HFFc6 (cell line): ENCODE data around the gene KLHL21. TPM values are rescaled to one million over a fixed set of nuclear protein-coding genes. Genes with fewer than 3 reads are reported as not detected.
A peak's percentile ranks its signal among the peaks of the same experiment; 100 is the strongest.
"Not testable (repeated sequence)": the region's sequence is repeated elsewhere in the genome, so short reads cannot be mapped to it uniquely, and the experiment has no call there.

Source experiments
- DNase-seq: peaks from one replicate; pipeline ENCODE4 v3.0.0-alpha.2; 2018
- H3K27ac Mint-ChIP-seq: 2 replicates; pipeline ENCODE4 v1.8.0; 2020; ENCODE audit warnings: mild to moderate bottlenecking, mixed read lengths
- H3K27me3 Mint-ChIP-seq: 2 replicates; pipeline ENCODE4 v1.8.0; 2021; ENCODE audit warnings: mild to moderate bottlenecking, moderate library complexity, mixed read lengths; ENCODE audit not compliant: insufficient read depth
- H3K36me3 Mint-ChIP-seq: 2 replicates; pipeline ENCODE4 v1.8.0; 2021; ENCODE audit warnings: low read depth, mixed read lengths
- H3K4me1 Mint-ChIP-seq: 2 replicates; pipeline ENCODE4 v1.8.0; 2020; ENCODE audit warnings: low read depth, mixed read lengths
- H3K4me3 Mint-ChIP-seq: 2 replicates; pipeline ENCODE4 v1.8.0; 2020; ENCODE audit warnings: mild to moderate bottlenecking, moderate library complexity, mixed read lengths
- H3K9me3 Mint-ChIP-seq: 2 replicates; pipeline ENCODE4 v1.8.0; 2020; ENCODE audit warnings: mild to moderate bottlenecking, mixed read lengths
- total RNA-seq, 6 experiments: library from RNA; stranded (reverse); fragmentation: NEBNext Ultra II Directional; extraction: Animal tissue kit (Norgen Biotek cat#: 25700); gene quantifications; 2 replicates in 1 of 6; 3 replicates in 5 of 6; pipeline ENCODE4 v1.2.3, GENCODE V29; 2021
- TF ChIP-seq, protein P1 (sequence below): fragments of 200-600 bp; sonication (generic); IDR thresholded peaks from 2 replicates; pipeline ENCODE4 v1.5.0; 2021; ENCODE audit warnings: antibody characterized with exemption, mild to moderate bottlenecking

Gene KLHL21
- total RNA-seq, 6 experiments from 2014 or later = 21.1 to 31.5 (median 22.6) TPM

DNA sequence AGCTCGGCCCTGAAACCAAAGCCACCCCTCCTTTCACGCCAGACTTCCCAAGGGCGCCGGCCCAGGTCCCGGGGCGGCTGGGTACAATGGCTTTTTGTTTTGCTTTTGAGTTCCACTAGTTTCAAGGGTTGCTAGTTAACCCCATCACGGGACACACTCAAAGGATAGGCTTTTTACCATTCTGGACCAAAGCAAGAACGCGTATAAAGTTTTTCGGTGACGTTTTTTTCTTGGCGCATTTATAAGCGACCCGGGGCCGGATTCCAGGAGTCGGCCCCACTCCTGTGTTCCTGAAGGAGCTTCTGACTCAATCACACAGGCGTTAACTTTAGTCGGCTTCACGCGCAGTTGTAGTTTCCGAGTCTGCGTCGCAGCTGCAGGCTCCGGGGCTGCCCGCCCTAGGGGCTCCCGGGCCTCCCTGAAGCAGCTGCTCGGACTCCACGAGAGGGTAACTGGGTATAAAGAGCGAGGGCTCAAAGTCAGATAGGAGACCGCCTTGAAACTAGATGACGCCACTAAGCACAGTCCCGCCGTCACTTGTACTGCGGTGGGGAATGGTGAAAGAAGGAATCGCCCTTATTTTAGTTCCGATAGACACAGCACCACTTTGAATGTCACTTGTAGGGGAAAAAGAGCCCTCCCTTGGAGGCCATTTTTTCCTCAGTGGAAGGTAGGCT is 707 bp upstream of the KLHL21 start:
- no peaks in the 10 kb centered on the region for H3K9me3 Mint-ChIP-seq
- H3K36me3 Mint-ChIP-seq = peaks cover 14% of the 10 kb centered on the region; the same call in 1 of the 2 replicates
- H3K27ac Mint-ChIP-seq = peak overlapping the region; percentile 99
- peaks cover 2% of the 10 kb centered on the region; the same call in 1 of the 2 replicates for H3K27me3 Mint-ChIP-seq
- peak overlapping the region; percentile 85 for H3K4me3 Mint-ChIP-seq
- peak; percentile 71 for DNase-seq
- H3K4me1 Mint-ChIP-seq = peaks cover 36% of the 10 kb centered on the region
- TF ChIP-seq, protein P1, sequence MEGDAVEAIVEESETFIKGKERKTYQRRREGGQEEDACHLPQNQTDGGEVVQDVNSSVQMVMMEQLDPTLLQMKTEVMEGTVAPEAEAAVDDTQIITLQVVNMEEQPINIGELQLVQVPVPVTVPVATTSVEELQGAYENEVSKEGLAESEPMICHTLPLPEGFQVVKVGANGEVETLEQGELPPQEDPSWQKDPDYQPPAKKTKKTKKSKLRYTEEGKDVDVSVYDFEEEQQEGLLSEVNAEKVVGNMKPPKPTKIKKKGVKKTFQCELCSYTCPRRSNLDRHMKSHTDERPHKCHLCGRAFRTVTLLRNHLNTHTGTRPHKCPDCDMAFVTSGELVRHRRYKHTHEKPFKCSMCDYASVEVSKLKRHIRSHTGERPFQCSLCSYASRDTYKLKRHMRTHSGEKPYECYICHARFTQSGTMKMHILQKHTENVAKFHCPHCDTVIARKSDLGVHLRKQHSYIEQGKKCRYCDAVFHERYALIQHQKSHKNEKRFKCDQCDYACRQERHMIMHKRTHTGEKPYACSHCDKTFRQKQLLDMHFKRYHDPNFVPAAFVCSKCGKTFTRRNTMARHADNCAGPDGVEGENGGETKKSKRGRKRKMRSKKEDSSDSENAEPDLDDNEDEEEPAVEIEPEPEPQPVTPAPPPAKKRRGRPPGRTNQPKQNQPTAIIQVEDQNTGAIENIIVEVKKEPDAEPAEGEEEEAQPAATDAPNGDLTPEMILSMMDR = no peak

DNA sequence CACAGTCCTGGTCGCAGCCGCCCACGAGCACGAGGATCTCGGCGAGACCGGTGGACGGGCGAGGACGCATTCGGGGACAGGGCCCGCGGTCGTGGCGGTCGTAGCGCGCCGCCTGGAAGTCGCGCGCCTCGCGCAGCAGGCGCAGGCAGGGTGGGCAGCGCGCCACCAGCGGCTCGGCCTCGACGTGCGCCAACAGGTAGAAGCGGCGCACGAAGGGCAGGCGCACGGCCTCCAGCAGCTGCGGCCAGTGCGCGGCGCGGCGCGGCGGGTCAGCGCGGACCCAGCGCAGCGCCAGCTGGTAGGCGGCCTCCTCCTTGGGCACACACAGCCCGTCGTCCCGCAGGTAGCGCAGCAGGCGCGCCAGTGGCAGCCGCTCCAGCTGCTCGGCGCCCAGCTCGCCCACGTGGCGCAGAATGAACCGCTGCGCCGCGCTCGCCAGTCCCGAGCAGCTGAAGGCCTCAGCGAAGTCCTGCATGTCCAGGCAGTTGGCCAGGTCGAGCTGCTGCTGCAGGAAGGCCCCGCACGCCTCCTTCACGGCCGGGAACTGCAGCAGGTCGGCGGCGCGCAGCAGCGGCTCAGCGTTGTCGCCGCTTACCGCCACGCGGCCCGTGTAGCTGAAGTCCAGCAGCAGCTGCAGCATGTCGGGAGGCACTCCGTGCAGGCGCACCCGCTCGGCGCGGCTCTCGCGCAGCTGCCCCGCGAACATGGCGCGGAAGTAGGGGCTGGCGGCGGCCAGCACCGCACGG is 573 bp downstream of the KLHL21 start:
- TF ChIP-seq, protein P1 = no peak
- Mint-ChIP-seq H3K27ac (peak overlapping the region; percentile 97), H3K9me3 (no peaks in the 10 kb centered on the region), H3K4me3 (peak overlapping the region; percentile 96), H3K36me3 (peaks cover 14% of the 10 kb centered on the region; the same call in 1 of the 2 replicates), H3K27me3 (peaks cover 2% of the 10 kb centered on the region; the same call in 1 of the 2 replicates), H3K4me1 (peaks cover 36% of the 10 kb centered on the region)
- DNase-seq = no peak

DNA sequence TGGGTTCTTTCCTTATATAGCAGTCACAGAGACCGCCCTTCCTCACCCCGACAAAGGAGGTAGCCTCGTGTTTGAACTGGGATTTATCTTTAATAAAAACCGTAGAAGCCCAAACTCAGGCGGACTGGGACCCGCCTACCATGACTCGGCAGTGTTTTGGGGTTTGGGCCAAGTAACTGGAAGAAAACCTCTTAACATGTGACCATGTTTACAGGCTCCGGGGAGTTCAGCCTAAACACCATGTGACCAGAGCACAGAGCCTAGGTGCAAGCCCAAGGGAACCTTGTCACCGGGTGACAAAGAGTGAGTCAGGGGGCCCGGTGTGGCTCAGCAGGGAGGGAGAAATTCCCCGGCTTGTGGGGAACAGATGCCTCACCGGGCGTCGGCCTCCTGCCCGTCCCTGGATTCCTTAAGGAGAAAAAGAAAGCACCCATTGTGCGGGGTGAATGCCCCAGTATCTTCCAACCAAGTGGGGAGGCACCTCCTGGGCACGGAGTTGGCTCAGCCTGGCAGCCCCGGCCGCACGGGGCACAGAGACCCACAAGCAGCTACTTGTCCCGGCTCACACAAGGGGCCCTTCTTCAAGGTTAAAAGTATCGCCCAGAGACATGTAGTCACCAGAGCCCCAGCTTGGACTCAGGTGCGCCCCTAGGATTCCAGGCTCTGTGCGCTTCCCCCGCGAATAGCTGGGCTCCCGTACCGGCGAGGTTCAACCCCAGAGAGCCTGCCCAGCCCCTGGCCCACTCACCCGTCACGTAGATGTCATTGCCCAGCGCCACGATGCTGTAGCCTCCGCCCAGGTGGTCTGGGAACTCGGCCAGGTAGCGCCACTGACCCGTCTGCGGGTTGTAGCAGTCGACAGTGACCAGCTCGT is 1.4 kb downstream of the KLHL21 start:
- peak; percentile 96 for DNase-seq
- Mint-ChIP-seq H3K27ac (peak overlapping the region; percentile 97), H3K36me3 (peaks cover 16% of the 10 kb centered on the region; the same call in 1 of the 2 replicates), H3K4me3 (peak overlapping the region; percentile 96), H3K9me3 (no peaks in the 10 kb centered on the region), H3K27me3 (peaks cover 2% of the 10 kb centered on the region; the same call in 1 of the 2 replicates), H3K4me1 (peaks cover 36% of the 10 kb centered on the region)
- TF ChIP-seq, protein P1 = no peak; the same call in 1 of the 2 replicates

DNA sequence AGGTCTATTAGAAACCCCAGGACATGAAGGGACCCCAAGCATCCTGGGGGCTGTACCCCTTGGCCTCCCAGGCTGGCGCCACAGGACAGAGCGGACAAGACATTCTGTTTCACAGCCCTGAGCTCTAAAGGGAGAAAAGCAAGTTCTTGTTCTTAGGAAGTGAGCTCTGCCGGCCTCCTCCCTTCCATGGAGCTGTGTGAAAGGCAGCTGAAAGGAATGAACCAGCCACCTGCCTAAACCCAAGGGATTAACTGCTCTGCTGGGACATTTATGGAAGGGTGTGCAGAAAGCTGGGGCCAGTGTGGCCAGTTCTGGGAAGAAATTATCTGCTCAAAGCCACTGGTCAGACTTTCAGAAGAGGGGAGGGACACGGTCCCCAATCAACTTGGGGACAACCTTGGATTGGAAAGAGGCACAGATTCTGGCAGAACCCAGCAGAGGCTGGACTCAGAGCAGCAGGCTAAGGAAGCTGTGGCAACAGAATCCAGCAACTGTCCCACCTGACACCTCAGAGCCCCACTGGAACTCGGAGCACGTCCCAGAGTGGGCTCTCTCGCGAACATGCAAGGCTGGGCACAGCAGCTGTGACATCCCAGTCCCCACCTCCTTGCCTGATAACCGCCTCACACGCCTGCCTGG is 2.1 kb downstream of the KLHL21 start:
- TF ChIP-seq, protein P1 = no peak
- peak overlapping the region; percentile 97 for H3K27ac Mint-ChIP-seq
- peaks cover 22% of the 10 kb centered on the region for H3K36me3 Mint-ChIP-seq
- peak overlapping the region; percentile 96 for H3K4me3 Mint-ChIP-seq
- H3K27me3 Mint-ChIP-seq = peaks cover 2% of the 10 kb centered on the region; the same call in 1 of the 2 replicates
- H3K9me3 Mint-ChIP-seq = no peaks in the 10 kb centered on the region
- DNase-seq = no peak
- peaks cover 36% of the 10 kb centered on the region for H3K4me1 Mint-ChIP-seq

DNA sequence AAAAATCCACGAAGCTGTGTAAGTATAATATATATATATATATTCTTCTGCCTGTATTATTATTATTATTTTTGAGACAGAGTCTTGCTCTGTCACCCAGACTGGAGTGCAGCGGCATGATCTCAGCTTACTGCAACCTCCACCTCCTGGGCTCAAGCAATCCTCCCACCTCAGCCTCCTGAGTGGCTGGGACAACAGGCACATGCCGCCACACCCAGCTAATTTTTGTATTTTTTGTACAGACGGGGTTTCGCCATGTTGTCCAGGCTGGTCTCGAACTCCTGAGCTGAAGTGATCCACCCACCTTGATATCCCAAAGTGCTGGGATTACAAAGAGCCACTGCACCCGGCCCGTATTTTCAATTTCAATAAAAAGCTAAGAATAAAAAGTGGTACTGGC is 2.7 kb downstream of the KLHL21 start:
- H3K27me3 Mint-ChIP-seq, DNase-seq, H3K9me3 Mint-ChIP-seq: not testable (repeated sequence)
- Mint-ChIP-seq H3K36me3 (peaks cover 22% of the 10 kb centered on the region), H3K4me3 (peak overlapping the region; percentile 96), H3K4me1 (peaks cover 33% of the 10 kb centered on the region), H3K27ac (peak overlapping the region; percentile 97)
